GM12878 (cell line): Measurements from ENCODE around the gene ZNF283. TPM values are rescaled to one million over a fixed set of nuclear protein-coding genes. Genes with fewer than 3 reads are reported as not detected.

Experiments used
- ATAC-seq: fragments of 200-7000 bp; cut with Tn5 transposase; 3 replicates; pipeline ENCODE4 v1.9.1; 2020; ENCODE audit warnings: mild to moderate bottlenecking, moderate library complexity
- BruUV-seq: library from RNA; stranded (reverse); fragments of 400-500 nt; replicated peaks from 2 replicates; lab custom pipeline; 2021; lab: Mats Ljungman, UMichigan
- CTCF ChIA-PET: fragments of 300-600 bp; sonication (Branson Sonifier 250); formaldehyde crosslinking; extraction: SDS; loops from one replicate; lab custom pipeline; 2021; ENCODE audit warnings: inconsistent platforms; lab: Yijun Ruan, JAX
- POLR2A ChIA-PET: fragments of 350-600 bp; formaldehyde crosslinking; extraction: SDS; loops from one replicate; lab custom pipeline; 2021; ENCODE audit warnings: inconsistent platforms; lab: Charles Lee
- RAD21 ChIA-PET: fragments of 300-600 bp; sonication (Branson Sonifier 250); formaldehyde crosslinking; loops from one replicate; lab custom pipeline; 2023; ENCODE audit warnings: antibody characterized with exemption; ENCODE audit not compliant: unreplicated experiment; lab: Charles Lee
- SMC1A ChIA-PET: fragments of 300-600 bp; sonication (Branson Sonifier 250); formaldehyde crosslinking; loops from one replicate; lab custom pipeline; 2023; ENCODE audit not compliant: unreplicated experiment, uncharacterized antibody; lab: Charles Lee
- DNase-seq: peaks from one replicate; pipeline ENCODE4 v3.0.0-alpha.2; 2011; ENCODE audit warnings: low read depth, low spot score
- FAIRE-seq: peaks from 3 replicates; lab custom pipeline; 2011; peaks lifted over from hg19 to GRCh38; lab: Jason Lieb, UNC
- H2AFZ ChIP-seq: 2 replicates; pipeline ENCODE4 v1.6.0; 2011; ENCODE audit warnings: low read depth, low read length, control low read depth; ENCODE audit not compliant: control insufficient read depth
- H3K27ac ChIP-seq: 2 replicates; pipeline ENCODE4 v1.5.1; 2011; ENCODE audit warnings: control low read depth; ENCODE audit not compliant: control insufficient read depth, insufficient read depth
- H3K27me3 ChIP-seq, 2 experiments: replicated peaks in 1 of 2; 2 replicates each; pipeline versions ENCODE4 v1.6.0 to v1.6.1; 2011; ENCODE audit warnings: low read length in 1 of 2; ENCODE audit not compliant: control insufficient read depth in 2 of 2, insufficient read depth in 2 of 2
- H3K36me3 ChIP-seq, 2 experiments: 2 replicates each; pipeline ENCODE4 v1.5.1; 2011; ENCODE audit warnings: low read length in 1 of 2; ENCODE audit not compliant: control insufficient read depth in 2 of 2, insufficient read depth in 2 of 2
- H3K4me1 ChIP-seq: 2 replicates; pipeline ENCODE4 v1.6.1; 2011; ENCODE audit warnings: mild to moderate bottlenecking, low read length, moderate library complexity, mixed read lengths; ENCODE audit not compliant: control insufficient read depth, insufficient read depth
- H3K4me2 ChIP-seq: 2 replicates; pipeline ENCODE4 v1.6.0; 2011; ENCODE audit warnings: control low read depth; ENCODE audit not compliant: control insufficient read depth, insufficient read depth
- H3K4me3 ChIP-seq: fragments of 200-600 bp; sonication (generic); 2 replicates; pipeline ENCODE4 v1.5.1; 2016
- H3K79me2 ChIP-seq: 2 replicates; pipeline ENCODE4 v1.6.0; 2011; ENCODE audit warnings: low read length; ENCODE audit not compliant: control insufficient read depth, insufficient read depth
- H3K9ac ChIP-seq: 2 replicates; pipeline ENCODE4 v1.8.0; 2011; ENCODE audit warnings: low read length, control low read depth, mixed read lengths; ENCODE audit not compliant: control insufficient read depth, insufficient read depth
- H3K9me3 ChIP-seq: replicated peaks from 3 replicates; pipeline ENCODE4 v1.5.1; 2011; ENCODE audit warnings: mild to moderate bottlenecking, low read length; ENCODE audit not compliant: control insufficient read depth, insufficient read depth
- H4K20me1 ChIP-seq: 2 replicates; pipeline ENCODE4 v1.6.0; 2011; ENCODE audit not compliant: control insufficient read depth, insufficient read depth
- ASH2L ChIP-seq: fragments of 300-600, 200-600 bp; sonication (generic); IDR thresholded peaks from 2 replicates; pipeline ENCODE4 v1.6.1; 2017; ENCODE audit warnings: low read depth, mild to moderate bottlenecking, borderline replicate concordance
- BCL11A ChIP-seq: IDR thresholded peaks from 2 replicates; pipeline ENCODE4 v1.6.1; 2011; ENCODE audit warnings: low read depth, low read length
- CBFB ChIP-seq: IDR thresholded peaks from 2 replicates; pipeline ENCODE4 v1.6.1; 2016; ENCODE audit warnings: antibody characterized with exemption, low read depth
- CHD2 ChIP-seq: IDR thresholded peaks from 2 replicates; pipeline ENCODE4 v1.6.1; 2011; ENCODE audit warnings: low read depth, low read length, improper control_type of control experiment, borderline replicate concordance
- CHD4 ChIP-seq: fragments of 200-600 bp; sonication (generic); IDR thresholded peaks from 2 replicates; pipeline ENCODE4 v1.6.1; 2016; ENCODE audit warnings: mild to moderate bottlenecking
- EED ChIP-seq: sonication (generic); IDR thresholded peaks from 2 replicates; pipeline ENCODE4 v1.6.1; 2016; ENCODE audit warnings: antibody characterized with exemption, low read depth
- IKZF2 ChIP-seq, 2 experiments: fragments of 450-650 bp; IDR thresholded peaks; 2 replicates each; pipeline ENCODE4 v1.6.1; 2017; ENCODE audit warnings: mild to moderate bottlenecking in 2 of 2, moderate library complexity in 2 of 2
- MXI1 ChIP-seq: fragments of 150-350 bp; IDR thresholded peaks from 2 replicates; pipeline ENCODE4 v1.6.1; 2011; ENCODE audit warnings: low read depth, mild to moderate bottlenecking, inconsistent platforms, low read length, improper control_type of control experiment
- NBN ChIP-seq: fragments of 450-650 bp; IDR thresholded peaks from 2 replicates; pipeline ENCODE4 v1.6.1; 2016
- NFIC ChIP-seq: IDR thresholded peaks from 2 replicates; pipeline ENCODE4 v1.6.1; 2012; ENCODE audit warnings: low read depth, mild to moderate bottlenecking, inconsistent platforms, low read length, moderate library complexity
- PAX5 ChIP-seq: IDR thresholded peaks from 2 replicates; pipeline ENCODE4 v1.6.1; 2011; ENCODE audit warnings: low read depth, low read length, borderline replicate concordance
- SMAD5 ChIP-seq: IDR thresholded peaks from 2 replicates; pipeline ENCODE4 v1.6.1; 2016; ENCODE audit warnings: antibody characterized with exemption, low read depth
- TAF1 ChIP-seq: IDR thresholded peaks from 2 replicates; pipeline ENCODE4 v1.6.1; 2011; ENCODE audit warnings: mild to moderate bottlenecking, low read depth, low read length, borderline replicate concordance
- TCF3 ChIP-seq: IDR thresholded peaks from 2 replicates; pipeline ENCODE4 v1.6.1; 2012; ENCODE audit warnings: low read depth, mild to moderate bottlenecking, low read length, borderline replicate concordance; ENCODE audit not compliant: insufficient read depth
- ZBTB11 ChIP-seq: fragments of 450-650 bp; formaldehyde crosslinking; IDR thresholded peaks from 2 replicates; pipeline ENCODE4 v1.5.0; 2022; ENCODE audit warnings: mild to moderate bottlenecking, missing genetic modification characterization
- ZBTB4 ChIP-seq: fragments of 450-650 bp; formaldehyde crosslinking; IDR thresholded peaks from 2 replicates; pipeline ENCODE4 v1.4.0; 2022; ENCODE audit warnings: mild to moderate bottlenecking, moderate library complexity
- WGBS: methylation state at CpG from one replicate; pipeline ENCODE4 v1.1.6; 2016; ENCODE audit warnings: low lambda C conversion rate; ENCODE audit not compliant: insufficient replicate concordance, insufficient coverage; ENCODE audit errors: missing lambda C conversion rate; 5-methylcytosine and 5-hydroxymethylcytosine counted together
- in situ Hi-C: fragments of 300-500 bp; cut with MboI; formaldehyde crosslinking; loops from 9 replicates; pipeline ENCODE4 v1.14.3; 2018; ENCODE audit warnings: mixed read lengths
- intact Hi-C: fragments of 100-400 bp; cut with micrococcal nuclease; formaldehyde crosslinking; loops from one replicate; pipeline ENCODE4 v1.14.2; 2022; ENCODE audit not compliant: unreplicated experiment
- polyA plus RNA-seq, 11 experiments: library from polyadenylated mRNA; depleted of rRNA in 4 of 11; unstranded in 6 of 11; stranded (reverse) in 5 of 11; fragments of >200 nt; fragmentation: Nextera tagmentation in 4 of 11; fragmentation: Illumina TruSeq in 1 of 11; extraction: Ambion mirVana in 4 of 11; extraction: Trizol in 1 of 11; gene quantifications; 1 replicate in 1 of 11; 2 replicates in 10 of 11; pipeline versions ENCODE4 v1.2.1 to v1.2.3, GENCODE V29; 2011 to 2016; ENCODE audit warnings: inconsistent platforms in 2 of 11, missing spikeins in 2 of 11, low read depth in 1 of 11
- total RNA-seq, 4 experiments: library from RNA; depleted of rRNA in 3 of 4; stranded (reverse); fragments of >200 nt in 3 of 4; fragmentation: Illumina TruSeq in 1 of 4; extraction: Trizol in 1 of 4; gene quantifications; 2 replicates each; pipeline versions ENCODE4 v1.2.1 to v1.2.3, GENCODE V29; 2013 to 2021

The ZNF283 gene
- total and polyA plus RNA-seq, 10 of the 15 experiments (the other 5 are each of a cell fraction or from before 2014, with no cell fraction given), result 2.2 to 7.8 (median 3.7) TPM

- TF ChIP-seq ZBTB11 (no peak), MXI1 (no peak)
- TF ChIP-seq, all 136 proteins: peak for 0
Observed at GRCh38 chr19:43783636-43784035, 43.5 kb upstream of the ZNF283 start (continued).

GRCh38 chr19:43784241-43784980 is 42.7 kb upstream of the ZNF283 start:
- SMC1A ChIA-PET, result interaction anchor here (0.7 to 1.5 kb wide), 7 partner anchors 14 to 229 kb away, joined by 3 to 27 read pairs (median 3); no protein-coding TSS in a partner anchor
- WGBS, result 2% methylated on average over 4 of the region's 4 CpGs
- Histone ChIP-seq H2AFZ (peak overlapping the region; percentile 87), H4K20me1 (no peaks in the 10 kb centered on the region), H3K4me1 (peaks cover 46% of the 10 kb centered on the region), H3K27ac (peak overlapping the region; percentile 74), H3K4me3 (no peak overlapping the region), H3K79me2 (peaks cover 21% of the 10 kb centered on the region), H3K36me3 (no peaks in the 10 kb centered on the region), H3K27me3 (no peaks in the 10 kb centered on the region), H3K9ac (peak overlapping the region; percentile 15; the same call in 1 of the 2 replicates), H3K9me3 (no peaks in the 10 kb centered on the region), H3K4me2 (peak overlapping the region; percentile 71)
- in situ Hi-C loops (no loop called here), intact Hi-C loops (loop anchor here (10.0 kb wide), 1 partner anchor 340 kb away; no protein-coding TSS in a partner anchor)
- BruUV-seq, result no TSS peak
- ATAC-seq (peak; percentile 32), FAIRE-seq (no peak), DNase-seq (no peak)
- RAD21 ChIA-PET, result interaction anchor here (0.6 to 2.4 kb wide), 12 partner anchors 25 to 257 kb away, joined by 3 to 42 read pairs (median 4); partner anchors contain the start of gene SMG9
- CTCF ChIA-PET, result interaction anchor here (0.6 to 3.4 kb wide), 14 partner anchors 9 to 1933 kb away, joined by 3 to 28 read pairs (median 4); no protein-coding TSS in a partner anchor
- POLR2A ChIA-PET, result interaction anchor here (0.9 to 1.0 kb wide), 2 partner anchors 21 to 41 kb away, joined by 3 read pairs; no protein-coding TSS in a partner anchor
- peak; percentile 11 to 41; a peak in 3 of 4 replicates for TF ChIP-seq IKZF2 (IDR thresholded peaks at IDR 0.05)
- TF ChIP-seq CBFB, result no peak
- TF ChIP-seq SMAD5, result no peak
- TF ChIP-seq NBN, result no peak
- no peak for TF ChIP-seq CHD2
- no peak for TF ChIP-seq BCL11A
- TF ChIP-seq TAF1, result 0 out of 2 replicates have a peak, but pooled peaks have one; percentile 40
- TF ChIP-seq ZBTB4, result no peak
- TF ChIP-seq TCF3, result peak; percentile 63; the same call in 1 of the 2 replicates
- no peak for TF ChIP-seq CHD4
- TF ChIP-seq EED, result peak; percentile 81
- TF ChIP-seq ASH2L, result no peak
- peak; percentile 90; the same call in 1 of the 2 replicates for TF ChIP-seq PAX5
- TF ChIP-seq NFIC, result peak; percentile 84
